HEK293 (cell line): ENCODE measurements around the gene SNTG2.

Experiments used
- CTCF ChIA-PET: fragments of 350-600 bp; formaldehyde crosslinking; extraction: SDS; loops from one replicate; lab custom pipeline; 2021; ENCODE audit warnings: antibody characterized with exemption; lab: Yijun Ruan, JAX
- POLR2A ChIA-PET: fragments of 300-600 bp; formaldehyde crosslinking; extraction: SDS; loops from one replicate; lab custom pipeline; 2020; ENCODE audit warnings: antibody characterized with exemption, inconsistent platforms; lab: Yijun Ruan, JAX
- H3K27ac ChIP-seq: fragments of 200-500 bp; sonication (Bioruptor generic); 2 replicates; pipeline ENCODE4 v1.5.1; 2014; ENCODE audit warnings: low read depth, low read length, control low read depth, inconsistent platforms; ENCODE audit errors: extremely low read depth
- H3K36me3 ChIP-seq, 2 experiments: fragments of 200-500 bp in 1 of 2; sonication (Bioruptor generic) in 1 of 2; 1 replicate in 1 of 2; 2 replicates in 1 of 2; pipeline ENCODE4 v1.5.1; 2014 to 2017; ENCODE audit warnings: inconsistent platforms in 2 of 2, low read length in 2 of 2; ENCODE audit not compliant: control insufficient read depth in 2 of 2, insufficient read depth in 1 of 2
- H3K4me1 ChIP-seq: fragments of 200-500 bp; sonication (Bioruptor generic); 2 replicates; pipeline ENCODE4 v1.5.1; 2014; ENCODE audit warnings: mild to moderate bottlenecking, low read length, inconsistent platforms; ENCODE audit not compliant: control insufficient read depth, insufficient read depth
- H3K4me3 ChIP-seq: 2 replicates; pipeline ENCODE4 v1.5.1; 2011; ENCODE audit warnings: low read depth, mild to moderate bottlenecking, control low read depth, low read length, moderate library complexity
- H3K9me3 ChIP-seq: fragments of 200-500 bp; sonication (Bioruptor generic); 2 replicates; pipeline ENCODE4 v1.5.1; 2014; ENCODE audit warnings: low read depth, low read length, inconsistent platforms; ENCODE audit not compliant: control insufficient read depth, insufficient read depth
- KLF9 ChIP-seq: fragments of 450-650 bp; formaldehyde crosslinking; IDR thresholded peaks from 2 replicates; pipeline ENCODE4 v1.5.1; 2016; ENCODE audit warnings: missing biosample characterization, missing genetic modification characterization, low read depth
- REST ChIP-seq: fragments of 450-650 bp; formaldehyde crosslinking; IDR thresholded peaks from 2 replicates; pipeline ENCODE4 v1.5.1; 2016; ENCODE audit warnings: missing biosample characterization, missing genetic modification characterization
- ZBTB1 ChIP-seq: fragments of 450-650 bp; formaldehyde crosslinking; IDR thresholded peaks from 2 replicates; pipeline ENCODE4 v1.5.1; 2016; ENCODE audit warnings: missing biosample characterization, missing genetic modification characterization
- ZBTB26 ChIP-seq: fragments of 450-650 bp; formaldehyde crosslinking; optimal IDR thresholded peaks from 2 replicates; pipeline ENCODE3; 2016; ENCODE audit warnings: missing biosample characterization, mild to moderate bottlenecking, missing genetic modification characterization
- ZNF132 ChIP-seq: fragments of 450-650 bp; formaldehyde crosslinking; IDR thresholded peaks from 2 replicates; pipeline ENCODE4 v1.5.1; 2017; ENCODE audit warnings: missing biosample characterization, missing genetic modification characterization, borderline replicate concordance
- ZNF221 ChIP-seq: fragments of 450-650 bp; formaldehyde crosslinking; IDR thresholded peaks from 2 replicates; pipeline ENCODE4 v1.5.1; 2017; ENCODE audit warnings: missing biosample characterization, missing genetic modification characterization, borderline replicate concordance
- ZNF280D ChIP-seq: fragments of 450-650 bp; formaldehyde crosslinking; IDR thresholded peaks from 2 replicates; pipeline ENCODE4 v1.5.1; 2016; ENCODE audit warnings: missing biosample characterization, missing genetic modification characterization
- ZNF513 ChIP-seq: fragments of 450-650 bp; IDR thresholded peaks from 2 replicates; pipeline ENCODE4 v1.5.1; 2018; ENCODE audit warnings: missing biosample characterization, missing genetic modification characterization
- ZNF514 ChIP-seq: fragments of 450-650 bp; formaldehyde crosslinking; IDR thresholded peaks from 2 replicates; pipeline ENCODE4 v1.5.1; 2016; ENCODE audit warnings: missing biosample characterization, missing genetic modification characterization
- ZNF548 ChIP-seq: fragments of 450-650 bp; formaldehyde crosslinking; IDR thresholded peaks from 2 replicates; pipeline ENCODE4 v1.5.1; 2016; ENCODE audit warnings: missing biosample characterization, missing genetic modification characterization
- ZNF658 ChIP-seq: fragments of 450-650 bp; formaldehyde crosslinking; IDR thresholded peaks from 2 replicates; pipeline ENCODE4; 2016; ENCODE audit warnings: missing biosample characterization, missing genetic modification characterization
- ZNF701 ChIP-seq: fragments of 450-650 bp; formaldehyde crosslinking; IDR thresholded peaks from 2 replicates; pipeline ENCODE4 v1.5.1; 2016; ENCODE audit warnings: missing biosample characterization, missing genetic modification characterization
- ZNF830 ChIP-seq: fragments of 450-650 bp; IDR thresholded peaks from 2 replicates; pipeline ENCODE4 v1.5.0; 2018; ENCODE audit warnings: missing biosample characterization, missing genetic modification characterization, low read depth, mild to moderate bottlenecking, moderate library complexity
- ZSCAN30 ChIP-seq: fragments of 450-650 bp; IDR thresholded peaks from 2 replicates; pipeline ENCODE4 v1.5.1; 2018; ENCODE audit warnings: missing biosample characterization, mild to moderate bottlenecking, missing genetic modification characterization, moderate library complexity
- ZSCAN4 ChIP-seq: fragments of 450-650 bp; formaldehyde crosslinking; IDR thresholded peaks from 2 replicates; pipeline ENCODE4 v1.5.1; 2017; ENCODE audit warnings: missing biosample characterization, missing genetic modification characterization

Gene SNTG2

GRCh38 chr2:1375794-1376193, 425.1 kb downstream of the SNTG2 start (continued):
- no peak for TF ChIP-seq REST (tag by site-specific recombination)
- TF ChIP-seq ZSCAN30 (tag by site-specific recombination): no peak
- no peak for TF ChIP-seq ZNF548 (tag by site-specific recombination)
- TF ChIP-seq ZNF513 (tag by site-specific recombination): no peak
- no peak for TF ChIP-seq ZNF280D (tag by site-specific recombination)
- no peak for TF ChIP-seq KLF9 (tag by site-specific recombination)

GRCh38 chr2:1377473-1377872, 426.8 kb downstream of the SNTG2 start:
- H3K27ac ChIP-seq: no peak overlapping the region
- H3K4me3 ChIP-seq: no peak overlapping the region
- no peaks in the 10 kb centered on the region for H3K36me3 ChIP-seq
- no peaks in the 10 kb centered on the region for H3K4me1 ChIP-seq
- CTCF ChIA-PET: no interaction called here
- POLR2A ChIA-PET: no interaction called here
- no peaks in the 10 kb centered on the region for H3K9me3 ChIP-seq
- no peak for TF ChIP-seq ZNF514
- no peak for TF ChIP-seq ZNF658 (tag by site-specific recombination)

GRCh38 chr2:1378456-1379150, 428.0 kb downstream of the SNTG2 start:
- no peaks in the 10 kb centered on the region for H3K4me1 ChIP-seq
- TF ChIP-seq ZBTB1 (tag by site-specific recombination): no peak
- TF ChIP-seq ZNF132 (tag by site-specific recombination): no peak
- no peak for TF ChIP-seq ZSCAN4 (tag by site-specific recombination)
- no peak for TF ChIP-seq ZNF830 (tag by site-specific recombination)
- no peak for TF ChIP-seq ZNF280D (tag by site-specific recombination)
- TF ChIP-seq ZNF701 (tag by site-specific recombination): no peak
- no peak for TF ChIP-seq ZBTB26 (tag by site-specific recombination)
- no peak for TF ChIP-seq ZNF221
- TF ChIP-seq, all 188 proteins: peak for 0
- no peak overlapping the region for H3K27ac ChIP-seq
- ChIA-PET CTCF (no interaction called here), POLR2A (no interaction called here)
- no peak overlapping the region for H3K4me3 ChIP-seq
- no peaks in the 10 kb centered on the region for H3K36me3 ChIP-seq
- no peaks in the 10 kb centered on the region for H3K9me3 ChIP-seq
